ENCODE measurements around the gene ATP6V1G3.

DNA sequence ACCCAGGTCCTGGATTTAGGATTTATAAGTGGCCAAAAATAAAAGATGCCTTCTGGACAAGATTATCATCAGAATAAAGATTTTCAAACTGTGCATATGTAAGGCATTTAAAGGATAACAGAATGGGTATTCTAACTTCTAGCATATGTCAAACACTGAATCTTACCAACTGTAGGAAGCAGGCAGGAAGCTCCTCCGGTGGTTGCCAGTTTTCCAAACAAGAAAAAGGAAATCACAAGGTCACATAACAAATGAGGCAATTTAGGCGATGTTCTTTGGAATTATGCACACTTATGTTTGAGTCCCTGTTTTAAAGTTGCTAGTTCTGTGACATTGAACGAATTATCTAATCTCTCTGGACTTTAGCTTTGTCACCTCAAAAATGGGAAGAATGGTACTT, 48.9 kb downstream of the ATP6V1G3 start:
- TF ChIP-seq EZH2 (IDR thresholded peaks at IDR 0.05) (no peak), POLR2AphosphoS5 (IDR thresholded peaks at IDR 0.05; ENCODE audit: borderline replicate concordance, low read depth, low read length) (no peak)

Data from SK-N-MC (cell line).